Measurements from ENCODE around the gene ATG9B.
"Not testable (repeated sequence)": the region's sequence is repeated elsewhere in the genome, so short reads cannot be mapped to it uniquely, and the experiment has no call there.

ATG9B gene

DNA sequence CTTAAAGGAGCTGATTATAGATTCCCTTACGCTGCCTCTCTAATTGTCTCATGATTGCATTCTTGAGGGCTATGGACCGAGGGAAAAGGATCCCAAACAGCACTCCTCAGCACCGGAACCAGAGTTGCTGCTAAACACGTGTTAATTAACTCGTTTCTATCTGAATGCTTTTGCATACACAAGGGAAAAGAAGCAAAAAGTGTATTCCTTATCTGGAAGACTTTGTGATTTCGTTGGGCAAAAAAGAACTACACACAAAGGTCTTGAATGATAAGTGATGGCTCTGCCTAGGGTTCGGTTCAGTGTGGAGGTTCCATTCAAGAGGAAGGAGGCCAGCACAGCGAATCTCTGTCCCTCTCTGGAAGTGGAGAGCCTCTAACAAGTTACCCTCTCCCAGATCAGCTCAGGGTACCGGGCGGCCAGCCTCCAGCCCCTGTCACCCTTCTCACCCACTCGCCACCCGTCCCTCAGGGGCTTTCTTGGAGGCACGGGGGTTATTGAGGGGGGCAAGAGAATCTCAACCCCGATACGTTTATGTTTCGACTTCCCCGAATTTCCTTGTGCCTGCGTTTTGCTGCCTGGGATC, 34.6 kb upstream of the ATG9B start:
- DNase-seq: peak; percentile 24

DNA sequence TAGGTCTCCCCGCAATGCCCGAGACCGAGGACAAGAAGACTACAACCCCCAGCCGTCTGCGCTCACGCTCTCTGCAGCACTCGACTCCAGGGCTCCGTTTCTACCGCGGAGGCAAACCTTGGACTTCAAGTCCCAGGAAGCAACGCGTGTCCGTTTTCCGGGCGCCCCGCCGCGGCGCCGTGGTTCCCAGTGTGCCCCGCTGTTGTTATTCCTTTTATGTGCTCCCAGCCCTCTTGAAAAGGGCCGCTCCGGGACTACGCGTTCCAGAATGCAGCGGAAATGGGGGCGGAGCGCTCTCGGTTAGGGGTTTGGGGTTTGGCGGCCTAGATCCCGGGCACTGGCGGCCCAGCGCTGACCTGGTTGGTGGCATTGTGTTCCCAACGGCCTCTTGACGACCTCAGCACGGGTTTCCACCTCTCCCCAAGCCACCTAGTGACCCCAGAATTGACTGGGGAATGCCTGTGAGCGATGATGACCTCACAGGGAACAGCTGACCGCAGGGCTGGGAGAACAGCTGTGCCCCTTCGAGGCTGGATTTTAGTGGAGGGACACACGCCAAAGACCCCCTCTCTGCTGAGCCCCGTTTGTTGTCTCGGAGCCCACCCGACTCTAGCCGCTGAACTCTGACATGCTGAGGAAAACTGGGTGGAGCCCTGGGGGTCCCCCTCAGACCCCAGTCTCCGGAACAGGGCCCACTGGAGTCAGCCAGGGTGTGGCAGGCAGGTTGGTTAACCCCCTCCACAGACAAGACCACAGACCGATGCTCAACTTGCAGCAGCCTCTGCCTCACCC, 33.9 kb upstream of the ATG9B start:
- peak; percentile 98 for DNase-seq

DNA sequence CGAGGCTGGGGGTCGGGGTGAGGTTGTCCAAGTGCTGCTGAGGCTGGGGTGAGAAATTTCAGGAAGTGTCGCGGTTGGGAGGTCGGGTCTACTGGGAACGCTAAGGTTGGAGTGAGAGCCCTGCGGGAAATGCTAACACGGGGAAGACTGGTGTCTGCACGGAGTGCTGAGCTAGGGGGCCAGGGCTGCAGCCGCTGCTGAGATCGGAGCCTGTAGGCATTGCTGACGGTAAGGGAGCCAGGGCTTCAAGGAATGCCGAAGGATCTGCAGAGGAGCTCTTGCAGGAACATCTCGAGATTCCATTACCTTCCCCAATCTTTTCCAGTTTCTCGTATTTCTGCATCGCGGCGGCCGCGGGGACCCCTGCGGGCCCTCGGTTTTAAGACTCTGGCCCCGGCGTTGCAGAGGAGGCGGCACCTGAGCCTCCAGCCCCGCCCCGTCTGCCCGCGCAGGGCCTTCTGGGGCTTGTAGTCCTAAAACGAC, 33.3 kb upstream of the ATG9B start, which contains the start of gene CDK5:
TSS of gene CDK5 (minus strand) at position 392 of the 483 bp plus-strand sequence. CDS start at position 343, 49 bp downstream.
- no peak for DNase-seq

DNA sequence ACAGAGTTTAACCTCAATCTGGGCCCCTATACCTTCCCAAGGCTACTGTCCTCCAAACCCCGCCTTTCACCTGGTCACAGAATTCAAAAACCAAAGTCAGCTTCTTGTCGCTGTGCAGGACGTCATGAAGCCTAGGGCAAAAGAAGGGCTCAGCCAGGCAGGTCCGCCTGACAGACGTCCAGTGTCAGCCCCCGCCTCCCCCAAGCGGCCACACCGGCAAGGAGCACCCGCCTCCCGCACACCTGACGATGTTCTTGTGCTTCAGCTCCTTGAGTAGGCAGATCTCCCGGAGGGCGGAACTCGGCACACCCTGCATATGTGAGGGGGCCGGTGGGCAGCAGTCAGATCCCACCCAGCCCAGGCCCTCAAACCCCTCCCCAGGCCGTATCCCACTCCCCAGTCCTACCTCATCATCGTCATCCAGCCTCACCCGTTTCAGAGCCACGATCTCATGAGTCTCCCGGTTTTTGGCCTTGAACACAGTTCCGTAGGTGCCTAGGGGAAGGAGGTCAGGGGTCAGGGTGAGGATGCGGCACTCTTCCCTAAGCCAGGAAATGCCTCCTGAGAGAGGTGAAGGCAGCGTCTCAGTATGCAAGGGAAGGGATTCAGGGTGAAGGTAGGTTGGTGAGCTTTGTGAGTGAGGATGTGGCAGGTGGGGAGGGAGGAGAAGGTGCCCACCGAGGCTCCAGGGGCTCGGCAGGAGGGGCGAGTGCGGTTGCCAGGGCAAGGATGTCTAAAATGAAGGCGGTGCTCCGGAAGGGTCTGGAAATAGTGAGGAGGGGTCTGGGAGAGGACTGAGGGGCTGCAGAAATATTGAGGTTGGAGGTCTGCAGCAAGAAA, 32.6 kb upstream of the ATG9B start:
- no peak for DNase-seq

DNA sequence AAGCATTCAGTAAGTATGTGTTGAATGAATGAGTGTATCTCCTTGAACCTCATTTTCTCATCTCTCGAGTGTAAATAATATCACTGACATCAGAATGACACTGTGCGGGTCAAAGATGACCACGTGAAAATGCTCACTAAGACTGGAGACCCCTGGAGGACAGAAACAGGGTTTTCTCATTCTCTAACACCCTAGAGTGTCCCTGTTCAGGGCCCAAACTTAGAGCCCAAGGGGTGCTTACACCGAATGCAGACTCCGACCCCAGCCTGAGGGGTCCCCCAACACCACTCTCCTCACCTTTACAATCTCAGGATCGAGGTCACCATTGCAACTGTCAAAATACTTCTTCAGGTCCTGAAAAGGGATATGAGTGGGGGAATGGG, 32.0 kb upstream of the ATG9B start:
- DNase-seq: no peak

DNA sequence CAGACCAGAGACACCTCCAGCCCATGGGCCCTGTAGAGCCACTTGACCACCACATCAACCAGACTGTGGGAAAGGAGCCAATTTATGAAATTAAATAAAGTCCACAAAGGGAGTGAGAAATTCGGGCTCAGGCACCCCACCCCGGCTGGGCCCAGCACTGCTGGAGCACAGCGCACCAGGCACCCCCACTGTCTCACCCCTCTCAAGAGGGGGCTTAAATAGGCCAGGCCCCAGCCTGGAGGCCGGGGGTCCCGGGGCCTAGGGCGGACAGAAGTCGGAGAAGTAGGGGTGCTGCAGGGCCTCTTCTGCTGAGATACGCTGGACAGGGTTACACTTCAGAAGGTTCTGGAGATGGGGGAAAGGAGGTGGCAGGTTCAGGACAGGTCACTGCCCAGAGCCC, 29.5 kb upstream of the ATG9B start:
- no peak for DNase-seq

DNA sequence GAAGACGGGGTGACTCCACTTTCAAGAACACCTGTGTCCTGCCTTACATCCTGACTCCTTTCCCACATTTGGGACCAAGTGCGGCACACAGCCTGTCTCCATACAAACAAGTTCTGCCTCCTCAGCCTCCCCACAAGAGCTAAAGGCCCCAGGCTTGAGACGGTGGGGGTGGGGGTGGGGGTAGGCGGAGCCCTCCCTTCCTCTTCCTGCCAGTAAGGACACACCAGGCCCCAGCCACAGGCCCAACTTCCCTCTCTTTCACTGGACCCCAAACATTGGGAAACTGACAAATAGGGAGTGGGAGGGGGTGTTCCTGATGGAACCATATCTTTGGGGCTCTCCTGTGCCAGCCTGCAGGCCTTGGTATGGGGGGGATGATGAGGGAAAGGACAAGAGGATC, 28.8 kb upstream of the ATG9B start:
- DNase-seq: peak; percentile 5

DNA sequence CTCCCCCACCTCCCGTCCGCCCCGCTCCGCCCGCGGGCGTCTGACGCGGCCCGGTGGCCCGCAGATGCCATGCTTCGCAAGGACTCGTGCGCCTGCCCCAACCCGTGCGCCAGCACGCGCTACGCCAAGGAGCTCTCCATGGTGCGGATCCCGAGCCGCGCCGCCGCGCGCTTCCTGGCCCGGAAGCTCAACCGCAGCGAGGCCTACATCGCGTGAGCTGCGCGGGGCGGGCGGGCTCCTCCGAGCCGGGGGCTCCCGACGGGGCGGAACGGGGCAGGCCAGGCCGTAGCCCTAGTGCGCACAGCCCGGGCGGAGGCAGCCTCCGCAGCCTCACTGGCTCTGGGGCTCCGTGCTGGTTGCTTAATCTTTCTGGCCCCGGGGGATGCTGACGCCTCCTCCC, 26.8 kb upstream of the ATG9B start:
- DNase-seq: peak; percentile 50

DNA sequence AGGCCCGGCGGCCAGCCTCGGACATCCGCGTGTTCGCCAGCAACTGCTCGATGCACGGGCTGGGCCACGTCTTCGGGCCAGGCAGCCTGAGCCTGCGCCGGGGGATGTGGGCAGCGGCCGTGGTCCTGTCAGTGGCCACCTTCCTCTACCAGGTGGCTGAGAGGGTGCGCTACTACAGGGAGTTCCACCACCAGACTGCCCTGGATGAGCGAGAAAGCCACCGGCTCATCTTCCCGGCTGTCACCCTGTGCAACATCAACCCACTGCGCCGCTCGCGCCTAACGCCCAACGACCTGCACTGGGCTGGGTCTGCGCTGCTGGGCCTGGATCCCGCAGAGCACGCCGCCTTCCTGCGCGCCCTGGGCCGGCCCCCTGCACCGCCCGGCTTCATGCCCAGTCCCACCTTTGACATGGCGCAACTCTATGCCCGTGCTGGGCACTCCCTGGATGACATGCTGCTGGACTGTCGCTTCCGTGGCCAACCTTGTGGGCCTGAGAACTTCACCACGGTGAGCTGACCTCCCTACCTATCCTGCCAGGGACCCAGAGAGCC, 24.7 kb upstream of the ATG9B start:
- DNase-seq: no peak

DNA sequence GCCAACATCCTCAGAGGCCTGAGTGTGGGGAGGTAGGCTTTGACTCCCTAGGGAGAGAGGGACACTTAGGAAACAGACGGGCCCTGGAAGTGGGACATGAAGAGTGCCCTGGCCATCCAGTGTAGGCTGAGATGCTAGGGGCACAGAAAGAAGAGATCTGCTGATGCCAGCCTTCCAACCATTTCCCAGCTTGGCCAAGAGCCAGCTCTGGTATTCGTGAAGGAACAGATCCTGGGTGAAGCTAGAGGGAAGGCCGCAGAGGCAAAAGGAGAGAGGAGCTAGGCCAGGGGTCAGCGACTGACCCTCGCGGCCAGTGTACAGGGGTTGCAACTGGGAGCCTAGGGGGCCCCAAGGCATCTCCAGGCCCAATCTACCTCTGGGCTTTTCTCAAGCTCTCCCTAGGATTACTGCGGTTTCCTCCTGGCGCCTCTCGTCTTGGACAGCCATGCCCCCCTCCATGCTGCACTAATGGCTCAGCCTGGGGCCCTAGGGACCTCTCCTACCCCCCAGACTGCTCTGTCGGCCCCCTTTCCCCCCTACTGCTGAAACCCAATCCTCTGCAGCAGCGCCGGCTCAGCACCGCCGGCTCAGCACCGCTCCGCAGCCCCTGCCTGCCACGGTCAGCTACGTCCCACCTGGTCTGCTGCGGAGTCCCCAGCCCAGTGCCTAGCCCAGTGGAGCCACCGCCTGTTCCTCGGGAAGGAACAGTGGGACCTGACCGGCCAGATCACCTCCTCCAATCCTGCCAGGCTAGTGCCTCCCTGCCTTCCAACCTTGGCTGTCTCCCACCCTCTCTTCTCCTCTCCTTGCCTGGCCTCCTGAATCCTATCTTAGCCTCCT, 23.9 kb upstream of the ATG9B start, which contains the start of gene ASIC3:
TSS of gene ASIC3 (plus strand) at position 556 of the 840 bp plus-strand sequence. CDS start 355 bp downstream, outside the sequence.
- DNase-seq: no peak

DNA sequence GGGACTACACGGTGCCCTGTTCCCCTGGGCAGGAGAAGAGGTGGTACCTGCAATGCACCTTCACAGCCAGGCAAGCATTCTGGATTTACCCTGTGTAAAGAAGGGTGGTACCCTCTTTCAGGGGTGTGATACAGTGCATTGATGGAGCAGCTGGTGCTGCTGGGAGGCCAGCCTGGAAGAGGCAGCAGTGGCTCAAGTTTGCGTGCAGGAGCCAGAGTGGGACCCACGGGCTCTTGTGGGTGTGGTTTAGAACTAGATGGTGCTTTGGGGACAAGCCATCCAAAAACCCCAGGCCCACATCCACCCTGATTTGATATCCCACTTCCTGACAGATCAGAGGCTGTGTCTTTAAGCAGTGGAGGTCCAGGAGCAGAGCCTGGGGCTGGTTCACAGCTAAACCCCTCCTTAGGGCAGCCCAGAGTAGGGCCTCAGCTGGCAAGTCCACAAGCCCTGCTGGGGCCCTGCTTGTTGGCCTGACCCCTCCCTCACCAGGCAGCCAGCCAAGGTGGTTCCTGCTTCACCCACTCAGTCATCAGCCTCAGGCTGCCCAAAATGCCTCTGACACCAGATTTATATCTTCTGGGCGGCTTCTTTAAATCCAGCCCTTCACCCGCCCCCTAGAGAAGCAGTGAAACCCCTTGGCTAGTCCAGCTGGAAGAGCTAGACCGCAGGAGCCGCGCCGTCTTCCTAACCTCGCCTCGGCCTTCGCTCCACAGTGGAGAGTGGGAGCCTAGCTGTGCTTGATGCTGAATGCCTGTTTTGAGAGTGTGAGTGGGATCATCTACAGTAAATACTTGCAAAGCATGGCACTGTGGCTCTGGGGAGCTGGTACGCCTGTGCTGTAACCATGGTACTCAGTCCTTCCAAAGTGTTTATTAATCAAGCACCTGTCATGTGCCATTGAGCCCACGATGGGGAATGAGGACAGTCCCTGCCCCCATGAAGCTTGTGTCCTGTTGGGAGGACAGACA, 22.6 kb upstream of the ATG9B start:
- no peak for DNase-seq

DNA sequence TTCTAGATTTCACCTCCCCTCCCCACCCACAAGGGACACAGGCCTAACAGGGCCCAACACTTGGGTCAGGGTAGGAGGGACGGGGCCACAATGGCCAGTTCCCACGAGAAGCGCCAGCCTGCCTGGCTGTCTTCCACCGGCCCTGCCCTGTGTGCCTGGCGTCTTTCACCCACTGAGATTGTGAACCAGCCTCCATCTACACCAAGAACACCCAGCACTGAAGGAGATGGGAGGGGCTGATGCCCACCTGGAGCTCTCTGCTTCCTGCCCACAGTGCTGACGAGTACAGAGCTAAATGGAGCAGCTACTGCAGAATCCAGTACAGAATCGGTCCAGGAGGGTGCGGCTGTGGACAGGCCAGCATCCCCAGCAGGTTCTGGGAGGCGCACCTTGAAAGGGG, 21.7 kb upstream of the ATG9B start:
- DNase-seq: no peak

DNA sequence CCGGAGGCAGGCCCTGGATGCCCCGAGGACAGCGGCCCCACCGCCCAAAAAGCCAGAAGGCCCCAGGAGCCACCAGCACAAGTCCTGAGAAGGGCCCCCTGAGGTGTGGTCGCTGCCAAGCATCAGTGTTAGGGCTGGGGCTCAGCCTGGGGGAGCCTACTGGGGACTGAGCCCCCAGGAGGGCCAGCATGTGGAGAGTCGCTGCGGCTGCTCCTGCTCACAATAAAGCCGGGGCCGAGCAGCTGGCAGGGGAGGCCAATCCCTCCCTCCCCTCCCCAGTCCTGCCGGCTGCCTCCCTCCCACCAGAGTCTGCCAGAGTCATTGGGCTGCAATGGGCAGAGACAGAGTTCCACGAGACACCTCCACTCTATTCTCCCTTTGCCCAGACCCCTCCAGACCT, 21.0 kb upstream of the ATG9B start:
- DNase-seq: no peak

DNA sequence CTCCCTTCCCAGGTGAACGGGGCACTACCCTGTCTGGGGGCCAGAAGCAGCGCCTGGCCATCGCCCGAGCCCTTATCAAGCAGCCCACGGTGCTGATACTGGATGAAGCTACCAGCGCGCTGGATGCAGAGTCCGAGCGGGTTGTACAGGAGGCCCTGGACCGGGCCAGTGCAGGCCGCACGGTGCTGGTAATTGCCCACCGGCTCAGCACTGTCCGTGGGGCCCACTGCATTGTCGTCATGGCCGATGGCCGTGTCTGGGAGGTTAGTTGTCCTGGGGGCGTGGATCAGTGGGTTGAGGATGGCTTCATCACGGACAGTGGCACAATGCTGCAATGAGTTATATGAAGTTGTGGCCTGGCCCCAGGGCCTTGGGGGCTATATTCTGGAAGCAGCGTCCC, 19.7 kb upstream of the ATG9B start:
- DNase-seq: no peak

DNA sequence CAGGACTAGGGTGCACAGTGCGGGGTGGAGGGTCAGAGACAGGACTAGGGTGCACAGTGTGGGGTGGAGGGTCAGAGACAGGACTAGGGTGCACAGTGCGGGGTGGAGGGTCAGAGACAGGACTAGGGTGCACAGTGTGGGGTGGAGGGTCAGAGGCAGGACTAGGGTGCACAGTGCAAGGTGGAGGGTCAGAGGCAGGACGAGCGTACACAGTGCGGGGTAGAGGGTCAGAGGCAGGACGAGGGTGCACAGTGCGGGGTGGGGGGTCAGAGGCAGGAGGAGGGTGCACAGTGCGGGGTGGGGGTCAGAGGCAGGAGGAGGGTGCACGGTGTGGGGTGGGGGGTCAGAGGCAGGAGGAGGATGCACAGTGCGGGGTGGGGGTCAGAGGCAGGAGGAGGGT, 19.2 kb upstream of the ATG9B start:
- not testable (repeated sequence) for DNase-seq

DNA sequence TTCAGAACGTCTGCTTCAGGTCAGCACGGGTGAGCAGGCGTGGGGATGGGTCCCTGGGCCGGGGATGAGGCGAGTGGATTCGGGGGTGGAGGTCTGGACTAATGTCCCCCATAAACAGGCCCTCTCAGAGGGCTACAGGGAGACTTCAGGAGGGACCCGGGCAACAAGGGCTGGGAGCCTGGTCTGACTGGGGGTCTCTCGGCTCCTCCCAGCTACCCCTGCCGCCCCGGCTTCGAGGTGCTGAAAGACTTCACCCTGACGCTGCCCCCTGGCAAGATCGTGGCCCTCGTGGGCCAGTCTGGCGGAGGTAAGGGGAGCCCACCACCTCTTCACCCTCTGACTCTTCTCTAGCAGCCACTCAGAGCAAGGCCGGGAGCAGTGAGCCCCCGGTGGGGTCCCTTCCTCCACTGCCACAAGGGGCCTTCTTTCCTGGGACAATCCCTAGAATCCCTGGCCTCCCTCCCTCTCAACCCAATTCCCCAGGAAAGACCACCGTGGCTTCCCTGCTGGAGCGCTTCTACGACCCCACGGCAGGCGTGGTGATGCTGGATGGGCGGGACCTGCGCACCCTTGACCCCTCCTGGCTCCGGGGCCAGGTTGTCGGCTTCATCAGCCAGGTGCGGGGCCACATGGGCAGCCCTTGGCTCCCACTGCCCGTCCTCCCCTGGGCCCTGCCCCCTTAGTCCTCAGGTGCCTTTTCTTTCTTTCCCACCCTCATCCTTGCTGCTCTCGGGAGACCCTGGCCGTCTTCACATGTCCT, 16.5 kb upstream of the ATG9B start:
- no peak for DNase-seq

DNA sequence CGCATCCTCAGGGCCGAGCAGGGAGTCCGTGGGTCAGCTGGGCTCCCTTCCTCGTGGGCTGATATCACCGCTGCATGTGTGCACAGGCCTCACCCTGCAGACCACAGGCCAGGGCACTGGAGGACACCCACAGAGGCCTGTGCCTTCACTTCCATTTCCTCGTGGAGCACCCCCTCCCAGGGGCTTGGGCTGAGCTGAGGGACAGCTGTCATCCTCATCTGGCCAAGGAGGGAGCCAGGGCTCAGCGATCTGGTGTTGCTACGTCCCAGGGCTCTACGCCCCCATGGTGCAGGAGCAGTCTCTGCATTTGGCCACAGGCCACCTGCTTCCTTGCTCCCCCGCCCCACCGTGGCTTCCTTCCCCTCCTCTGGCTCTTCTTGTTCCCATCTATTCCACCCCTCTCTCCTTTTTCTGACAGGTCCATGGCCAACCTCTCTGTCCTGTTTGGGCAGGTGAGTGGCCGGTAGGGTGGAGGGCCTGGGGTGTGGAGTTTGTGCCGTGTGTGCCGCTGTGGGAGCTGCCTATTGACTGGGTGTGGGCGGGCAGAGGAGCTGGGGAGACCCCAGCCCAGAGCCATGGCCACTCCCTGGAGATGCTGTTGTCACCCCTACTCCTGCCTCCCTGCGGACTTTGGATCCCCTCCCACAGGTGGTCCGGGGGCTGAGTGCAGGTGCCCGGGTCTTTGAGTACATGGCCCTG, 15.7 kb upstream of the ATG9B start:
- no peak for DNase-seq

DNA sequence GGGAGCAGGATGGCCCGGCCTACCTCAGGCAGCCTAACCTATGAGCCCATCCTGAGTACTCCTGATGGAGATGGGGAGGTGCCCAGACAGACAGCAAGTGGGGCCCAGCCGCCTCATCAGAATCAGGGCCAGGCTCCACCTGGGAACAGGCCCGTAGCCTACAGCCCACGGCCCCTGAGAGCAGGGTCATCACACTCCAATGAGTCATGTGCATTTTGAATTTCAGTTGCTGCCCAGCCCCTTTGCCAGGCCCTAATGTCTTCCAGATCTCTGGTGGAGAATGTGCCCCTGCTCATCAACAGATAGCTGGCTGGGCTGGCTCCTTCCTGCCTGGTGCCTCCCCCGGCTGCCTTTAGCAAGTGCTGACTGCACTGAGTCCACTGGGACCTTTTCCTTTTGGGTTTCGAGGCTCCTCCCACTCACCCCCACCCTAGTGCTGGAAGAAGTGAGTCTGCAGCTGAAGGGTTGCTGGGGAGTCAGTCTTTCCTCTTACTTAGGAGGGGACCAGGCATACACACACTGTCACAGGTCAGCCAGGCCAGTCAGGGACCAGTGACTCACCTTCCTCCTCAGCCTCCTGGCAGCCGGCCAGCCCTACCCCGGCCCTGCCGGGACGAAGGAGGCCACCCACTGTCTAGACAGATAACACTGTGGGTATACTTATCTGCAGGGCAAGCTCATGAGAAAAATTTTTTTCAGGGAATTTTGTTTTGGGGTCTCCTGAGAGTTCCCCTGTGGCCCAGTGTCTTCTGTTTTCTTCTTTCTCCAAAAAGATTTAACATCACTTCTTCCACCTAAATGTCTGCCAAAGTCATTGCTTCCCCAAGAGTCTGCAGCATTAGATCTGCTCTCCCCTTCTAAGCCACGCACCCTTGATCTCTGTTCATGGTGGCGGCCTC, 14.9 kb upstream of the ATG9B start:
- DNase-seq: peak; percentile 67
